ENCODE data around the gene ZNF366.

DNA sequence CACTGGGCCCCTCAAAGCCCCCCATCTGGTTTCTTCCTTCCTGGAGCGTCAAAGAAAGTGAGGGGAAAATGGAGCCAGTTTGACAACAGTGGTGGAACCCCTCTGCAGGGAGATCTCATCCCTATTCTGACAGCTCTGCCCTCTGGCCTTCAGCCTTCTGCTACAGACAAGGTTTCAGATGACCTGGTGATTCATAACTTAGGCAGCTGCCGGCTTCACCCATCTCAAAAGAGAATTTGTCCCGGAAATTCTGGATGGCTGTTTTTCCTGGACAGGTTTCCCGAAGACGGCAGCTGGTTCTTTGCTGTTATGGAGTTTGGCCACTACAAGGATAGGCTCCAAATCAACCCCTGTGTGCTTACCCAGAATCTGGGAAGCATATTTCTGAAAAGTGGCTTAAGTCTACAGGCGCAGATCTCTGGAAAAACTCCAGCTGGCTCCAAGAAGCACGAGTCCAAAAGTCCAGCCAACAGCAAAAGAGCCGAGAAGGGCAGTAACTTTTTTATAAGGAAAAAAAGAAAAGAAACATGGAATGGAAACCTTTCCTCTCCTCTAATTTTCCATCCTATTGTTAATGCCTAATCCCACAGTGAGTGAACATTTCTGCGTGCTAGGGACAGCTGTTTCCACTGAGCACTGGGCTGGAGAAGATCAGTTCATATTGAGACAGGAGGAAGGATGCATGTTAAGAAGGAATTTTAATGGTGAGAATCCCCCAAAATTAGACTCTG, 54.5 kb downstream of the ZNF366 start:
- TF ChIP-seq ISL1 (CRISPR knock-in tag; IDR thresholded peaks at IDR 0.05) (no peak; the same call in 1 of the 2 replicates), ZFP30 (CRISPR knock-in tag; IDR thresholded peaks at IDR 0.05) (no peak), CSDC2 (CRISPR knock-in tag; IDR thresholded peaks at IDR 0.05) (no peak), CREB5 (CRISPR knock-in tag; IDR thresholded peaks at IDR 0.05; ENCODE audit: low read depth) (no peak), BACH2 (CRISPR knock-in tag; IDR thresholded peaks at IDR 0.05; ENCODE audit: borderline replicate concordance) (no peak), ZFP3 (CRISPR knock-in tag; IDR thresholded peaks at IDR 0.05) (no peak), ZNF8 (CRISPR knock-in tag; IDR thresholded peaks at IDR 0.05) (no peak), SNAI2 (CRISPR knock-in tag; IDR thresholded peaks at IDR 0.05) (no peak), RARB (CRISPR knock-in tag; IDR thresholded peaks at IDR 0.05) (no peak), PATZ1 (CRISPR knock-in tag; IDR thresholded peaks at IDR 0.05; ENCODE audit: borderline replicate concordance) (no peak), ARNTL (CRISPR knock-in tag; IDR thresholded peaks at IDR 0.05; ENCODE audit: borderline replicate concordance, low read depth) (no peak)
- TF ChIP-seq, protein P1, sequence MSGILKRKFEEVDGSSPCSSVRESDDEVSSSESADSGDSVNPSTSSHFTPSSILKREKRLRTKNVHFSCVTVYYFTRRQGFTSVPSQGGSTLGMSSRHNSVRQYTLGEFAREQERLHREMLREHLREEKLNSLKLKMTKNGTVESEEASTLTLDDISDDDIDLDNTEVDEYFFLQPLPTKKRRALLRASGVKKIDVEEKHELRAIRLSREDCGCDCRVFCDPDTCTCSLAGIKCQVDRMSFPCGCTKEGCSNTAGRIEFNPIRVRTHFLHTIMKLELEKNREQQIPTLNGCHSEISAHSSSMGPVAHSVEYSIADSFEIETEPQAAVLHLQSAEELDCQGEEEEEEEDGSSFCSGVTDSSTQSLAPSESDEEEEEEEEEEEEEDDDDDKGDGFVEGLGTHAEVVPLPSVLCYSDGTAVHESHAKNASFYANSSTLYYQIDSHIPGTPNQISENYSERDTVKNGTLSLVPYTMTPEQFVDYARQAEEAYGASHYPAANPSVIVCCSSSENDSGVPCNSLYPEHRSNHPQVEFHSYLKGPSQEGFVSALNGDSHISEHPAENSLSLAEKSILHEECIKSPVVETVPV (CRISPR knock-in tag; IDR thresholded peaks at IDR 0.05) = no peak

All from SK-N-SH treated with all-trans-retinoic acid at 6 μM for 48 hours (cell line).